GM18498 (cell line): ENCODE measurements around the gene UBE2G1.
"Not testable (repeated sequence)": the region's sequence is repeated elsewhere in the genome, so short reads cannot be mapped to it uniquely, and the experiment has no call there.

Source experiments
- ATAC-seq: cut with Tn5 transposase; IDR thresholded peaks from one replicate; pipeline ENCODE4 v1.9.1; 2021; ENCODE audit warnings: mild to moderate bottlenecking, moderate library complexity; ENCODE audit not compliant: unreplicated experiment

UBE2G1 gene

GRCh38 chr17:4255271-4255670 is 111.2 kb downstream of the UBE2G1 start:
- not testable (repeated sequence) for ATAC-seq

- no peak for ATAC-seq
Observed at GRCh38 chr17:4250887-4251286, 115.6 kb downstream of the UBE2G1 start.

GRCh38 chr17:4249452-4250029 is 116.9 kb downstream of the UBE2G1 start:
- no peak for ATAC-seq

- ATAC-seq = no peak
Observed at GRCh38 chr17:4248504-4249277, 117.8 kb downstream of the UBE2G1 start.

GRCh38 chr17:4247971-4248388 is 118.5 kb downstream of the UBE2G1 start:
- no peak for ATAC-seq

GRCh38 chr17:4247361-4247970 is 119.0 kb downstream of the UBE2G1 start:
- no peak for ATAC-seq

- no peak for ATAC-seq
Observed at GRCh38 chr17:4246674-4247073, 119.8 kb downstream of the UBE2G1 start.

GRCh38 chr17:4241535-4241934 is 124.9 kb downstream of the UBE2G1 start:
- ATAC-seq = no peak

- ATAC-seq = no peak
Observed at GRCh38 chr17:4236456-4236855, 130.0 kb downstream of the UBE2G1 start.

GRCh38 chr17:4235372-4236279 is 130.8 kb downstream of the UBE2G1 start:
- no peak for ATAC-seq

GRCh38 chr17:4234401-4234800 is 132.1 kb downstream of the UBE2G1 start:
- no peak for ATAC-seq

GRCh38 chr17:4233668-4234258 is 132.7 kb downstream of the UBE2G1 start:
- ATAC-seq = no peak

GRCh38 chr17:4232168-4232813 is 134.2 kb downstream of the UBE2G1 start:
- no peak for ATAC-seq

GRCh38 chr17:4229627-4230541 is 136.6 kb downstream of the UBE2G1 start:
- ATAC-seq = no peak

GRCh38 chr17:4221899-4222659 is 144.4 kb downstream of the UBE2G1 start:
- ATAC-seq = no peak

GRCh38 chr17:4221163-4221562 is 145.3 kb downstream of the UBE2G1 start:
- no peak for ATAC-seq

- ATAC-seq = no peak
Observed at GRCh38 chr17:4220655-4221054, 145.8 kb downstream of the UBE2G1 start.
